DND-41 (cell line): ENCODE data around the gene SUMO4.

ENCODE experiments used
- CTCF ChIP-seq: IDR thresholded peaks from 2 replicates; pipeline ENCODE4 v1.5.1; 2012; ENCODE audit warnings: borderline replicate concordance, low read length, moderate library complexity, mild to moderate bottlenecking; ENCODE audit not compliant: poor library complexity, severe bottlenecking; ENCODE audit errors: extremely low read depth
- EZH2 ChIP-seq: IDR thresholded peaks from 3 replicates; pipeline ENCODE4 v1.6.1; 2012; ENCODE audit warnings: borderline replicate concordance, low read depth, mild to moderate bottlenecking, moderate library complexity, low read length, inconsistent platforms; ENCODE audit not compliant: severe bottlenecking

- TF ChIP-seq CTCF: no peak
- TF ChIP-seq EZH2: no peak
These were observed 13.9 kb downstream of the SUMO4 start for GRCh38 chr6:149414009-149414408.
